ENCODE results near the gene GTF2F2.

The GTF2F2 gene

GRCh38 chr13:45162194-45162593, 41.9 kb downstream of the GTF2F2 start:
- TF ChIP-seq, protein P1, sequence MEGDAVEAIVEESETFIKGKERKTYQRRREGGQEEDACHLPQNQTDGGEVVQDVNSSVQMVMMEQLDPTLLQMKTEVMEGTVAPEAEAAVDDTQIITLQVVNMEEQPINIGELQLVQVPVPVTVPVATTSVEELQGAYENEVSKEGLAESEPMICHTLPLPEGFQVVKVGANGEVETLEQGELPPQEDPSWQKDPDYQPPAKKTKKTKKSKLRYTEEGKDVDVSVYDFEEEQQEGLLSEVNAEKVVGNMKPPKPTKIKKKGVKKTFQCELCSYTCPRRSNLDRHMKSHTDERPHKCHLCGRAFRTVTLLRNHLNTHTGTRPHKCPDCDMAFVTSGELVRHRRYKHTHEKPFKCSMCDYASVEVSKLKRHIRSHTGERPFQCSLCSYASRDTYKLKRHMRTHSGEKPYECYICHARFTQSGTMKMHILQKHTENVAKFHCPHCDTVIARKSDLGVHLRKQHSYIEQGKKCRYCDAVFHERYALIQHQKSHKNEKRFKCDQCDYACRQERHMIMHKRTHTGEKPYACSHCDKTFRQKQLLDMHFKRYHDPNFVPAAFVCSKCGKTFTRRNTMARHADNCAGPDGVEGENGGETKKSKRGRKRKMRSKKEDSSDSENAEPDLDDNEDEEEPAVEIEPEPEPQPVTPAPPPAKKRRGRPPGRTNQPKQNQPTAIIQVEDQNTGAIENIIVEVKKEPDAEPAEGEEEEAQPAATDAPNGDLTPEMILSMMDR (IDR thresholded peaks at IDR 0.05; ENCODE audit: low read length, missing control alignments), result no peak
- no peak overlapping the region for H3K4me3 ChIP-seq (replicated peaks; ENCODE audit: low read depth, low read length)
- peak; percentile 53 for DNase-seq (ENCODE audit: low read depth)

- no peak overlapping the region for H3K4me3 ChIP-seq (replicated peaks; ENCODE audit: low read depth, low read length)
- TF ChIP-seq, protein P1 (IDR thresholded peaks at IDR 0.05; ENCODE audit: low read length, missing control alignments), result no peak
- peak; percentile 92 for DNase-seq (ENCODE audit: low read depth)
Measured at GRCh38 chr13:45162821-45163220, 42.5 kb downstream of the GTF2F2 start.

DNA sequence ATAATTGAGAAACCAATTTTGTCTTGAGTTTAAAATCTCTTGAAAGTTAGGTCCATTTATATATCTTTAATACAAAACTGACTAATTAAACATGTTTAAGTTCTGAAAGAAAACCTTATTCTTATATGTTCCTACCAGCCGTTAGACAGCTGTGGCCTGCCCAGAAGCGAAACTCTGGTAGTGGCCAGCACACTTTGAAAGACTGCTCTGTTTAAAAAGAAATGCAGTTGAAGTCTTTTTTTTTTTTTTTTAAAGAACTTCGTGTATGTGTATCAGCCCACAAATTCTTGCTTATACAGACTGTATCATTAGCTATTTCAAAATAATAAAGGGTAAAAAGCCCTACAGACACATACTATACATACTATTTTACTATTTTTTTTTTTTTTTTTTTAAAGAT, 46.5 kb downstream of the GTF2F2 start:
- DNase-seq (ENCODE audit: low read depth), result no peak
- TF ChIP-seq, protein P1 (IDR thresholded peaks at IDR 0.05; ENCODE audit: low read length, missing control alignments), result no peak
- no peak overlapping the region for H3K4me3 ChIP-seq (replicated peaks; ENCODE audit: low read depth, low read length)

GRCh38 chr13:45167611-45168554, 47.6 kb downstream of the GTF2F2 start:
- TF ChIP-seq, protein P1 (IDR thresholded peaks at IDR 0.05; ENCODE audit: low read length, missing control alignments), result no peak
- peak; percentile 13 for DNase-seq (ENCODE audit: low read depth)
- no peak overlapping the region for H3K4me3 ChIP-seq (replicated peaks; ENCODE audit: low read depth, low read length)

DNA sequence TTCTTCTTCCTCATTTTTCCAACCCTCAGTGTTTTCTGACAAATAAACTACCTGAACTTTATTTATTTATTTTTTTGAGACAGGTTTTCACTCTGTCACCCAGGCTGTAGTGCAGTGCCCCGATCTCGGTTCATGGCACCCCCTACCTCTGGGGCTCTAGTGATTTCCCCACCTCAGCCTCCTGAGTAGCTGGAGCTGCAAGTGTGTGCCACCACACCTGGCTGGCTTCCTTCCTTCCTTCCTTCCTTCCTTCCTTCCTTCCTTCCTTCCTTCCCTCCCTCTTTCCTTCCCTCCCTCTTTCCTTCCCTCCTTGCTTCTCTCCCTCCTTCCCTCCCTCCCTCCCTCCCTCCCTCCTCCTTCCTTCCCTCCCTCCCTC, 48.2 kb downstream of the GTF2F2 start:
- no peak overlapping the region for H3K4me3 ChIP-seq (replicated peaks; ENCODE audit: low read depth, low read length)
- no peak for DNase-seq (ENCODE audit: low read depth)
- TF ChIP-seq, protein P1 (IDR thresholded peaks at IDR 0.05; ENCODE audit: low read length, missing control alignments), result no peak

DNA sequence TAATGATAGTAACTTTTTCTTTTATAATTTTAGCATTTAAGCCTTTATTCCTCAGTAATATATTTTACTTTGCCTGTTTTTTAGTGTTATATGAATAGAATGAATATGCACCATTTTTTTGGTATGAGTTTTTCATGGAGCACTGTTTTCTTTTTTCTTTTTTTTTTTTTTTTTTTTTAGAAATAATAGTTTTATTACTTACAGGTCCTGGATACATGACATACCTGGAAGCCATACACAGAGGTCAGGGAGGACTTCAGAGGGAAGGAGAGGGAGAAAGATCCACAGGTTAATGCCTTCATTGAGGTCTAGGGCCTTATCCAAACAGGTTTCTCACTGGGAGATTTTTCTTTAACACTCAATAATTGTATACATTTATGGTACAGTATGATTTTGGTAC, 54.2 kb downstream of the GTF2F2 start:
- no peak for DNase-seq (ENCODE audit: low read depth)
- TF ChIP-seq, protein P1 (IDR thresholded peaks at IDR 0.05; ENCODE audit: low read length, missing control alignments), result no peak
- no peak overlapping the region for H3K4me3 ChIP-seq (replicated peaks; ENCODE audit: low read depth, low read length)
